ENCODE data around the gene TGM4. TPM values are rescaled to one million over a fixed set of nuclear protein-coding genes. Genes with fewer than 3 reads are reported as not detected.

The TGM4 gene
- total RNA-seq, result 0.15 and 0.17 TPM in 2 replicates

GRCh38 chr3:44874308-44874707 is at the start of gene TGM4:
TGM4 (plus strand) TSS chr3:44874608; CDS start chr3:44874679, 71 bp downstream.

GRCh38 chr3:44861412-44862225 is 12.8 kb upstream of the TGM4 start, which contains the start of gene TMEM42:
TMEM42 (plus strand) TSS chr3:44861912; CDS start chr3:44861925, 13 bp downstream.

Other genes with a start within 250 kb of the TGM4 start
- 10.3 TPM in 2 replicates for gene ZNF197, start 249.6 kb upstream of the TGM4 start, total RNA-seq
- 3.3 and 6.6 TPM in 2 replicates for gene ZNF35, start 225.9 kb upstream of the TGM4 start, total RNA-seq
- gene ZNF502, start 161.9 kb upstream of the TGM4 start, total RNA-seq, result 1.6 and 1.7 TPM in 2 replicates
- gene ZNF501, start 145.0 kb upstream of the TGM4 start, total RNA-seq, result 2.2 and 2.9 TPM in 2 replicates
- gene KIAA1143, start 113.0 kb upstream of the TGM4 start, total RNA-seq, result 14.1 and 17.0 TPM in 2 replicates
- 14.4 and 15.5 TPM in 2 replicates for gene KIF15, start 112.8 kb upstream of the TGM4 start, total RNA-seq
- 39.5 and 40.7 TPM in 2 replicates for gene TMEM42, start 12.7 kb upstream of the TGM4 start, total RNA-seq
- gene ZDHHC3, start 101.6 kb downstream of the TGM4 start, total RNA-seq, result 48.6 and 53.2 TPM in 2 replicates
- 60.9 and 64.1 TPM in 2 replicates for gene EXOSC7, start 101.6 kb downstream of the TGM4 start, total RNA-seq
- gene CLEC3B, start 151.7 kb downstream of the TGM4 start, total RNA-seq, result 19.9 and 23.4 TPM in 2 replicates

Measured in bronchus fibroblast of lung (primary cell).